Ishikawa (cell line): ENCODE measurements around the gene ACTN4.

Experiments used
- CEBPB ChIP-seq: IDR thresholded peaks from 2 replicates; pipeline ENCODE4 v1.6.1; 2012
- CREB1 ChIP-seq: IDR thresholded peaks from 2 replicates; pipeline ENCODE4 v1.6.1; 2012; ENCODE audit warnings: low read depth
- EGR1 ChIP-seq: IDR thresholded peaks from 2 replicates; pipeline ENCODE4 v1.6.1; 2012
- EP300 ChIP-seq: IDR thresholded peaks from 2 replicates; pipeline ENCODE4 v1.6.1; 2012; ENCODE audit warnings: borderline replicate concordance
- FOXM1 ChIP-seq: IDR thresholded peaks from 2 replicates; pipeline ENCODE4 v1.6.1; 2012; ENCODE audit warnings: low read depth, borderline replicate concordance
- MAX ChIP-seq: IDR thresholded peaks from 2 replicates; pipeline ENCODE4 v1.6.1; 2012
- REST ChIP-seq: IDR thresholded peaks from 2 replicates; pipeline ENCODE4 v1.6.1; 2012; ENCODE audit warnings: low read depth, mild to moderate bottlenecking
- TAF1 ChIP-seq: IDR thresholded peaks from 2 replicates; pipeline ENCODE4 v1.6.1; 2012; ENCODE audit warnings: low read depth, mild to moderate bottlenecking
- TCF12 ChIP-seq: IDR thresholded peaks from 2 replicates; pipeline ENCODE4 v1.6.1; 2012; ENCODE audit warnings: low read depth
- TEAD4 ChIP-seq: IDR thresholded peaks from 2 replicates; pipeline ENCODE4 v1.6.1; 2012
- USF1 ChIP-seq: IDR thresholded peaks from 2 replicates; pipeline ENCODE4 v1.6.1; 2012
- YY1 ChIP-seq: IDR thresholded peaks from 2 replicates; pipeline ENCODE4 v1.6.1; 2012; ENCODE audit warnings: low read depth
- ZBTB7A ChIP-seq: IDR thresholded peaks from 2 replicates; pipeline ENCODE4 v1.6.1; 2012; ENCODE audit warnings: low read depth

GRCh38 chr19:38717051-38717450 lies 69.6 kb downstream of the ACTN4 start:
- TF ChIP-seq FOXM1 (no peak), TAF1 (no peak), EP300 (no peak), REST (no peak), CREB1 (no peak), TEAD4 (no peak), CEBPB (no peak), ZBTB7A (no peak), MAX (no peak), EGR1 (no peak), YY1 (no peak), USF1 (no peak), TCF12 (no peak)
